Erythroblast (primary cell): ENCODE data around the gene DSCAML1.

Source experiments
- GATA1 ChIP-seq: IDR thresholded peaks from 2 replicates; pipeline ENCODE4 v1.6.1; 2011; ENCODE audit warnings: low read depth, mild to moderate bottlenecking, control low read depth, low read length, moderate library complexity
- POLR2A ChIP-seq: IDR thresholded peaks from 2 replicates; pipeline ENCODE4 v1.6.1; 2011; ENCODE audit warnings: mild to moderate bottlenecking, low read length

DNA sequence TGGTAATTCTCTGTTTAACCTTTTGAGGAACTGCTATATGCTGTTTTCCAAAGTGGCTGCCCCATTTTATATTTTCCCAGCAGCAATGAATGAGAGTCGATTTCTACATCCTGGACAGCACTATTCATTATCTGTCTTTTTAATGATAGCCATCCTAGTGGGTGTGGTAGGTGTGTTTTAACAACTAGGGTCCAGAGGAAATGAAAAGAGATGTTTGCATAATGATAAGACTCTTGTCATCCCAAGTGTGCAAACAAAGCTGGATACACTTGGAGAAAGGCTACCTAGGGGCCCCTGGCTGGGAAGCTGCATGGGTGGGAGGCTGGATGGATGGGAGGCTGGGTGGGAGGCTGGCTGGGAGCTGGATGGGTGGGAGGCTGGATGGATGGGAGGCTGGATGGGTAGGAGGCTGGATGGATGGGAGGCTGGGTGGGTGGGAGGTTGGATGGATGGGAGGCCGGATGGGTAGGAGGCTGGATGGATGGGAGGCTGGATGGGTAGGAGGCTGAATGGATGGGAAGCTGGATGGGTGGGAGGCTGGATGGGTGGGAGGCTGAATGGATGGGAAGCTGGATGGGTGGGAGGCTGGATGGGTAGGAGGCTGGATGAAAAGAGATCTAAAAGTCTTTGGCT lies 158.0 kb downstream of the DSCAML1 start:
- TF ChIP-seq POLR2A: no peak
- no peak for TF ChIP-seq GATA1
